Mucosa of descending colon (tissue), 3 donors: ENCODE data around the gene GSTO1. TPM values are rescaled to one million over a fixed set of nuclear protein-coding genes. Genes with fewer than 3 reads are reported as not detected.

ENCODE experiments used
- ATAC-seq: fragments of 200-7000 bp; cut with Tn5 transposase; one replicate; pipeline ENCODE4 v1.9.1; 2020; ENCODE audit warnings: mild to moderate bottlenecking, moderate library complexity
- DNase-seq, 3 donors: peaks; one replicate each; pipeline ENCODE4 v3.0.0-alpha.2; 2020
- H3K36me3 ChIP-seq: fragments of 200-600 bp; one replicate; pipeline ENCODE4 v1.8.0; 2021; ENCODE audit warnings: low read depth, mild to moderate bottlenecking
- H3K4me1 ChIP-seq: fragments of 200-600 bp; one replicate; pipeline ENCODE4 v1.8.0; 2021; ENCODE audit warnings: low read depth, mild to moderate bottlenecking
- H3K4me3 ChIP-seq: fragments of 200-600 bp; one replicate; pipeline ENCODE4 v1.8.0; 2021; ENCODE audit warnings: mild to moderate bottlenecking
- H3K9me3 ChIP-seq: fragments of 200-600 bp; one replicate; pipeline ENCODE4 v1.8.0; 2021; ENCODE audit warnings: mild to moderate bottlenecking
- intact Hi-C, 2 donors: fragments of 100-400 bp; cut with DNase I in 1 of 2; cut with micrococcal nuclease in 1 of 2; formaldehyde crosslinking; loops; one replicate each; pipeline versions ENCODE4 v1.11.0 to v1.11.1; 2022; cut with DNase I, micrococcal nuclease
- total RNA-seq, 3 donors: library from RNA; stranded (reverse); fragmentation: NEBNext Ultra II Directional in 2 of 3; extraction: Animal tissue kit (Norgen Biotek cat#: 25700) in 2 of 3; gene quantifications; one replicate each; pipeline versions ENCODE4 v1.2.1 to v1.2.4, GENCODE V29; 2021 to 2023
- TF ChIP-seq, protein P1 (sequence below): fragments of 200-600 bp; IDR thresholded peaks from one replicate; pipeline ENCODE4 v1.8.0; 2022; ENCODE audit warnings: antibody characterized with exemption, mild to moderate bottlenecking
- donor health status: DM: no; HTN: no; CAD: no; lungs with moderate emphysema.
- donor health status: DM: no; HTN: no; CAD: no.
- donor health status: DM: no; HTN: yes; CAD: no.

The GSTO1 gene
- total RNA-seq, 3 donors from 2014 or later: 60.1 to 73.9 (median 62.9) TPM

- no peak overlapping the region for H3K4me3 ChIP-seq
- TF ChIP-seq, protein P1, sequence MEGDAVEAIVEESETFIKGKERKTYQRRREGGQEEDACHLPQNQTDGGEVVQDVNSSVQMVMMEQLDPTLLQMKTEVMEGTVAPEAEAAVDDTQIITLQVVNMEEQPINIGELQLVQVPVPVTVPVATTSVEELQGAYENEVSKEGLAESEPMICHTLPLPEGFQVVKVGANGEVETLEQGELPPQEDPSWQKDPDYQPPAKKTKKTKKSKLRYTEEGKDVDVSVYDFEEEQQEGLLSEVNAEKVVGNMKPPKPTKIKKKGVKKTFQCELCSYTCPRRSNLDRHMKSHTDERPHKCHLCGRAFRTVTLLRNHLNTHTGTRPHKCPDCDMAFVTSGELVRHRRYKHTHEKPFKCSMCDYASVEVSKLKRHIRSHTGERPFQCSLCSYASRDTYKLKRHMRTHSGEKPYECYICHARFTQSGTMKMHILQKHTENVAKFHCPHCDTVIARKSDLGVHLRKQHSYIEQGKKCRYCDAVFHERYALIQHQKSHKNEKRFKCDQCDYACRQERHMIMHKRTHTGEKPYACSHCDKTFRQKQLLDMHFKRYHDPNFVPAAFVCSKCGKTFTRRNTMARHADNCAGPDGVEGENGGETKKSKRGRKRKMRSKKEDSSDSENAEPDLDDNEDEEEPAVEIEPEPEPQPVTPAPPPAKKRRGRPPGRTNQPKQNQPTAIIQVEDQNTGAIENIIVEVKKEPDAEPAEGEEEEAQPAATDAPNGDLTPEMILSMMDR: no peak
- peaks cover 7% of the 10 kb centered on the region for H3K36me3 ChIP-seq
- H3K9me3 ChIP-seq: no peaks in the 10 kb centered on the region
- intact Hi-C loops: no loop called here
- ATAC-seq (no peak), DNase-seq (no peak)
- H3K4me1 ChIP-seq: peaks cover 19% of the 10 kb centered on the region
These were observed 6.1 kb downstream of the GSTO1 start for GRCh38 chr10:104260775-104261115.

GRCh38 chr10:104262055-104262454 lies 7.4 kb downstream of the GSTO1 start:
- H3K36me3 ChIP-seq: peaks cover 7% of the 10 kb centered on the region
- no peak overlapping the region for H3K4me3 ChIP-seq
- TF ChIP-seq, protein P1: no peak
- intact Hi-C loops: no loop called here
- DNase-seq: no peak
- no peak for ATAC-seq
- H3K9me3 ChIP-seq: no peaks in the 10 kb centered on the region
- peaks cover 7% of the 10 kb centered on the region for H3K4me1 ChIP-seq

DNA sequence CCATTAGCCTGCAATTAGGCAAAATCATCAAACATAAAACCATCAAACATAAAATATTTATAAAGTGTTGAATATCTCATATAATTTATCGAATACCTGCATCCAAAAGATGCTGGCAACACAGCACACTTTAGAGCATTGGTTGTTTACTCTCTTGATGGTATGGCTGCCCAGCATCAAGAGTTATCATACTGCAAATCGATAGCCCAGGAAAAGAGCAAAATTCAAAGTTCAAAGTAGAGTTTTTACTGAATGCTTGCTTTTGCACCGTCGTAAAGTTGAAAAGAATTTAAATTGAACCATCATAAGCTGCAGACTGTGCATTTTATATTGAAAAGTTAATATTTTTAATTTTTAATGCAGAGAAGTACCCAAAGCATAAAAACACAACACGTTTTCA lies 10.1 kb downstream of the GSTO1 start:
- H3K4me3 ChIP-seq: no peak overlapping the region
- peaks cover 7% of the 10 kb centered on the region for H3K36me3 ChIP-seq
- no peaks in the 10 kb centered on the region for H3K9me3 ChIP-seq
- DNase-seq (no peak), ATAC-seq (no peak)
- intact Hi-C loops: no loop called here
- H3K4me1 ChIP-seq: no peaks in the 10 kb centered on the region
- TF ChIP-seq, protein P1: no peak

GRCh38 chr10:104267721-104268404 lies 13.2 kb downstream of the GSTO1 start:
- H3K4me1 ChIP-seq: no peaks in the 10 kb centered on the region
- no peaks in the 10 kb centered on the region for H3K9me3 ChIP-seq
- DNase-seq (no peak), ATAC-seq (no peak)
- peaks cover 3% of the 10 kb centered on the region for H3K36me3 ChIP-seq
- no peak overlapping the region for H3K4me3 ChIP-seq
- intact Hi-C loops: no loop called here
- TF ChIP-seq, protein P1: no peak

DNA sequence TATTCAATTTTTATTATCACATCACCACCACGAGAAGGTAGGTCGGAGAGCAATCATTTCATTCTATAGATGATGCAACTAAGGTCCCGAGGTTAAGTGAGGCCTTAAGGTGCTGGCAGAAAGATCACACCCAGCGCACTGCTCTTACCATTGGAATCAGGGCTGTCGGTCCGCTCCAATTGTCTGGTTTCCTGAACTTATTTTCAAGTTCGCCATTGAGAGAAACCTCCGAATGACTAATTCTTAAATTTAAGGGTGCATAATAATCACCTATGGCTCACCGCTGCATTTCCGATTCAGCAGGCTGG lies 13.7 kb downstream of the GSTO1 start:
- DNase-seq (no peak), ATAC-seq (peak; percentile 4)
- H3K4me1 ChIP-seq: no peaks in the 10 kb centered on the region
- no peaks in the 10 kb centered on the region for H3K36me3 ChIP-seq
- no peaks in the 10 kb centered on the region for H3K9me3 ChIP-seq
- TF ChIP-seq, protein P1: no peak
- intact Hi-C loops: no loop called here
- H3K4me3 ChIP-seq: peak overlapping the region; percentile 78
